HepG2 (cell line): Measurements from ENCODE around the gene TMEM39A. TPM values are rescaled to one million over a fixed set of nuclear protein-coding genes. Genes with fewer than 3 reads are reported as not detected.

ENCODE experiments used
- ATF1 ChIP-seq: IDR thresholded peaks from 2 replicates; pipeline ENCODE4 v1.6.1; 2016; ENCODE audit warnings: mild to moderate bottlenecking, control low read depth
- BCL6 ChIP-seq: IDR thresholded peaks from 2 replicates; pipeline ENCODE4 v1.6.1; 2016; ENCODE audit warnings: missing genetic modification reagents, missing compliant biosample characterization
- BRF2 ChIP-seq: sonication (generic); formaldehyde crosslinking; IDR thresholded peaks from 2 replicates; pipeline ENCODE4 v1.8.1; 2022; ENCODE audit warnings: mild to moderate bottlenecking, missing genetic modification reagents
- CBX1 ChIP-seq: IDR thresholded peaks from one replicate; pipeline ENCODE4 v1.6.1; 2016; ENCODE audit warnings: antibody characterized with exemption, low read depth
- CBX2 ChIP-seq, 2 experiments: fragments of 200-600 bp in 1 of 2; sonication (generic); formaldehyde crosslinking in 1 of 2; IDR thresholded peaks; 2 replicates each; pipeline versions ENCODE4 v1.7.0 to v1.8.1; 2018 to 2022; ENCODE audit warnings: low read depth in 2 of 2, low read length in 1 of 2, mild to moderate bottlenecking in 1 of 2, missing genetic modification reagents in 1 of 2
- CERS6 ChIP-seq: sonication (generic); formaldehyde crosslinking; IDR thresholded peaks from 2 replicates; pipeline ENCODE4 v1.5.0; 2020; ENCODE audit warnings: missing genetic modification reagents
- E2F1 ChIP-seq: sonication (generic); formaldehyde crosslinking; IDR thresholded peaks from 2 replicates; pipeline ENCODE4 v1.5.0; 2020; ENCODE audit warnings: missing genetic modification reagents
- E2F2 ChIP-seq: sonication (generic); formaldehyde crosslinking; IDR thresholded peaks from 2 replicates; pipeline ENCODE4 v1.4.0; 2020; ENCODE audit warnings: missing genetic modification reagents, borderline replicate concordance
- FIP1L1 ChIP-seq: fragments of 200-400 bp; formaldehyde crosslinking; IDR thresholded peaks from 2 replicates; pipeline ENCODE4 v1.6.1; 2018; ENCODE audit warnings: low read depth, mild to moderate bottlenecking, low read length, moderate library complexity, borderline replicate concordance; ENCODE audit not compliant: insufficient read depth
- FOXO1 ChIP-seq: sonication (generic); formaldehyde crosslinking; IDR thresholded peaks from 2 replicates; pipeline ENCODE4 v1.4.0; 2020; ENCODE audit warnings: missing genetic modification reagents
- HHEX ChIP-seq: IDR thresholded peaks from 2 replicates; pipeline ENCODE4 v1.6.1; 2016; ENCODE audit warnings: control low read depth
- HNF4A ChIP-seq: sonication (generic); formaldehyde crosslinking; IDR thresholded peaks from 2 replicates; pipeline ENCODE4 v1.4.0; 2020; ENCODE audit warnings: missing genetic modification reagents
- KLF16 ChIP-seq, 2 experiments: sonication (generic) in 1 of 2; formaldehyde crosslinking in 1 of 2; IDR thresholded peaks; 2 replicates each; pipeline versions ENCODE4 v1.6.1 to v1.8.0; 2016 to 2023; ENCODE audit warnings: missing genetic modification reagents in 2 of 2, missing compliant biosample characterization in 1 of 2
- MEF2D ChIP-seq: sonication (generic); formaldehyde crosslinking; IDR thresholded peaks from 2 replicates; pipeline ENCODE4 v1.5.1; 2020; ENCODE audit warnings: mild to moderate bottlenecking, missing genetic modification reagents
- MTF2 ChIP-seq: sonication (generic); formaldehyde crosslinking; IDR thresholded peaks from 2 replicates; pipeline ENCODE4 v1.5.0; 2020; ENCODE audit warnings: missing genetic modification reagents, borderline replicate concordance
- NAIF1 ChIP-seq: sonication (generic); formaldehyde crosslinking; IDR thresholded peaks from 2 replicates; pipeline ENCODE4 v1.5.0; 2020; ENCODE audit warnings: mild to moderate bottlenecking, missing genetic modification reagents, borderline replicate concordance
- PRPF4 ChIP-seq: fragments of 200-400 bp; formaldehyde crosslinking; IDR thresholded peaks from 2 replicates; pipeline ENCODE4 v1.6.1; 2016; ENCODE audit warnings: low read length, low read depth; ENCODE audit not compliant: poor library complexity, severe bottlenecking
- SCMH1 ChIP-seq: sonication (generic); formaldehyde crosslinking; IDR thresholded peaks from 2 replicates; pipeline ENCODE4 v1.9.0; 2021; ENCODE audit warnings: missing genetic modification reagents, mild to moderate bottlenecking, borderline replicate concordance
- SMAD1 ChIP-seq: sonication (generic); formaldehyde crosslinking; IDR thresholded peaks from 2 replicates; pipeline ENCODE4 v1.4.0; 2020; ENCODE audit warnings: missing genetic modification reagents, low read depth, mild to moderate bottlenecking, borderline replicate concordance
- SRSF4 ChIP-seq: fragments of 200-400 bp; formaldehyde crosslinking; IDR thresholded peaks from one replicate; pipeline ENCODE4 v1.6.1; 2018; ENCODE audit warnings: mild to moderate bottlenecking, low read depth, low read length, moderate library complexity; ENCODE audit not compliant: poor library complexity, severe bottlenecking
- TEAD3 ChIP-seq: optimal IDR thresholded peaks from 2 replicates; pipeline ENCODE3; 2016; ENCODE audit warnings: borderline replicate concordance
- YEATS2 ChIP-seq: sonication (generic); formaldehyde crosslinking; IDR thresholded peaks from 2 replicates; pipeline ENCODE4 v1.4.0; 2020; ENCODE audit warnings: missing genetic modification reagents, borderline replicate concordance
- ZNF335 ChIP-seq: sonication (generic); formaldehyde crosslinking; IDR thresholded peaks from 2 replicates; pipeline ENCODE4 v1.4.0; 2020; ENCODE audit warnings: missing genetic modification reagents
- ZNF446 ChIP-seq: sonication (generic); formaldehyde crosslinking; IDR thresholded peaks from 2 replicates; pipeline ENCODE4 v1.5.0; 2020; ENCODE audit warnings: mild to moderate bottlenecking, missing genetic modification reagents
- ZNF605 ChIP-seq: sonication (generic); formaldehyde crosslinking; IDR thresholded peaks from 2 replicates; pipeline ENCODE4 v1.8.0; 2022; ENCODE audit warnings: mild to moderate bottlenecking, missing genetic modification reagents
- polyA plus RNA-seq, 8 experiments: library from polyadenylated mRNA; depleted of rRNA in 3 of 8; stranded (reverse) in 7 of 8; unstranded in 1 of 8; fragments of >200 nt; fragmentation: Illumina TruSeq in 4 of 8; extraction: Trizol in 4 of 8; gene quantifications; 2 replicates each; pipeline versions ENCODE4 v1.2.1 to v1.2.3, GENCODE V29; 2011 to 2016; ENCODE audit warnings: low read depth in 4 of 8, missing spikeins in 1 of 8, mixed read lengths in 1 of 8; ENCODE audit not compliant: insufficient read depth in 1 of 8
- total RNA-seq, 5 experiments: library from RNA; depleted of rRNA; stranded (reverse); fragments of >200 nt; fragmentation: Illumina TruSeq; extraction: Trizol; gene quantifications; 2 replicates each; pipeline ENCODE4 v1.2.3, GENCODE V29; 2016; ENCODE audit warnings: low read depth in 1 of 5

The TMEM39A gene
- total and polyA plus RNA-seq, 2 of the 13 experiments (the other 11 are each of a cell fraction or from before 2014, with no cell fraction given), result 55.8 to 64.9 TPM

- TF ChIP-seq SRSF4 (no peak), SCMH1 (CRISPR knock-in tag) (no peak), ATF1 (CRISPR knock-in tag) (peak; percentile 99), MTF2 (CRISPR knock-in tag) (no peak), FOXO1 (peak; percentile 61; the same call in 1 of the 2 replicates), ZNF446 (CRISPR knock-in tag) (0 out of 2 replicates have a peak, but pooled peaks have one; percentile 29), ZNF335 (CRISPR knock-in tag) (peak; percentile 92), CBX2 (IDR thresholded peaks at IDR 0.05; ENCODE audit: low read depth, low read length) (no peak), CBX2 (CRISPR knock-in tag; IDR thresholded peaks at IDR 0.05; ENCODE audit: low read depth) (no peak), PRPF4 (no peak), MEF2D (CRISPR knock-in tag) (no peak), E2F2 (CRISPR knock-in tag) (0 out of 2 replicates have a peak, but pooled peaks have one; percentile 43), BCL6 (CRISPR knock-in tag) (0 out of 2 replicates have a peak, but pooled peaks have one; percentile 61), CBX1 (peak; percentile 78), HHEX (CRISPR knock-in tag) (no peak), HNF4A (CRISPR knock-in tag) (0 out of 2 replicates have a peak, but pooled peaks have one; percentile 15), ZNF605 (CRISPR knock-in tag) (peak; percentile 67), NAIF1 (CRISPR knock-in tag) (no peak), CERS6 (CRISPR knock-in tag) (no peak), TEAD3 (CRISPR knock-in tag) (peak; percentile 90), FIP1L1 (no peak), YEATS2 (CRISPR knock-in tag) (peak; percentile 95), KLF16 (CRISPR knock-in tag; IDR thresholded peaks at IDR 0.05) (peak in 1 of 2 experiments; percentile 88; a peak in 2 of 4 replicates), SMAD1 (CRISPR knock-in tag) (peak; percentile 83; the same call in 1 of the 2 replicates), E2F1 (CRISPR knock-in tag) (peak; percentile 44; the same call in 1 of the 2 replicates), BRF2 (0 out of 2 replicates have a peak, but pooled peaks have one; percentile 68)
Observed at GRCh38 chr3:119463171-119464169, at the start of gene TMEM39A (continued).
